Bronchial epithelial cell (primary cell): ENCODE results near the gene F2RL2. TPM values are rescaled to one million over a fixed set of nuclear protein-coding genes. Genes with fewer than 3 reads are reported as not detected.

ENCODE experiments used
- DNase-seq: peaks from one replicate; pipeline ENCODE4 v3.0.0-alpha.2; 2010; ENCODE audit warnings: low read depth
- FAIRE-seq: peaks from 2 replicates; lab custom pipeline; 2011; peaks lifted over from hg19 to GRCh38; lab: Jason Lieb, UNC
- H3K27me3 ChIP-seq: 2 replicates; pipeline ENCODE4 v1.5.1; 2011; ENCODE audit warnings: low read length; ENCODE audit not compliant: control insufficient read depth, insufficient read depth
- H3K36me3 ChIP-seq: 2 replicates; pipeline ENCODE4 v1.5.1; 2011; ENCODE audit warnings: low read length; ENCODE audit not compliant: control insufficient read depth, insufficient read depth
- H3K4me3 ChIP-seq: 2 replicates; pipeline ENCODE4 v1.5.1; 2011; ENCODE audit warnings: mild to moderate bottlenecking, low read depth, low read length, control low read depth
- CTCF ChIP-seq: IDR thresholded peaks from 2 replicates; pipeline ENCODE4 v1.5.1; 2011; ENCODE audit warnings: mild to moderate bottlenecking, moderate library complexity, low read length, control low read depth, inconsistent platforms; ENCODE audit not compliant: insufficient read depth, severe bottlenecking
- total RNA-seq: library from RNA; depleted of rRNA; stranded (reverse); fragments of >200 nt; gene quantifications from 2 replicates; pipeline ENCODE4 v1.2.1, GENCODE V29; 2014

F2RL2 gene
- total RNA-seq, 1 donor from 2014 or later, result under 0.01 TPM

DNA sequence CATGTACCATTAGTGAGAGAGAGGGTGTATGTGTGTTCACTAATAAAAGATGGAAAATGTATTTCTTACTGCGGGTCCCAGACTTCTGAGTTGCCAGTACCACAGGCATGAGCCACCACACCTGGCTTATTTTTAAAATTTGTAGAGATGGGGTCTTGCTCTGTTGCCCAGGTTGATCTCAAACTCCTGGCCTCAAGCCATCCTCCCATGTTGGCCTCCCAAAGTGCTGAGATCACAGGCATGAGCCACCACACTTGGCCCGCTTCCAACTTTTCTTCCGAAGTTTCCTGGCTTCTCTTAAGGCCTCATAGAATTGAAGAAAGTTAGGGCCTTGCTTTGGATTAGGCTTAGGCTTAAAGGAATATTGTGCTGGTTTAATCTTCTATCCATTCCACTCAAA lies 40.4 kb upstream of the F2RL2 start:
- no peak for DNase-seq
- H3K36me3 ChIP-seq, result no peaks in the 10 kb centered on the region
- TF ChIP-seq CTCF, result no peak
- FAIRE-seq, result no peak
- peaks cover 2% of the 10 kb centered on the region for H3K27me3 ChIP-seq
- no peak overlapping the region for H3K4me3 ChIP-seq

DNA sequence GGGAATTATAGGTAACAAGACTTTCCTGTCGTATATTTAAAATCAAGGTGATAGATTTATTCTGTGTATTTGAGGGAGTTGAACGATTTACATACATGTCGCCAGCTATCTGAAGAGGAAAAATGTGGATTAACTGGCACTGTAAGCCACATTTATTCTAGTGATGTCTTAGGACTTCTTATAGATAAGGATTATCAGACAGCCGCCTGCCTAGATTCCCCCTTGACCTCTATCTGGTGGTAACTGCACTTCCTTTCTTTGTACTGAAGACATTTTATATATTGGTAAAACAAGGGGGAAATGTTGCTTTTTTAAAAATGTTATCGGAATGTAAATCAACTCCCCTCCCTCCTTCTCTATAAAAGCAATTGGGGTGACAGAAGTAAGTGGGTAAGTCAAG lies 39.3 kb upstream of the F2RL2 start:
- FAIRE-seq, result no peak
- TF ChIP-seq CTCF, result no peak
- no peak for DNase-seq
- H3K4me3 ChIP-seq, result no peak overlapping the region
- peaks cover 2% of the 10 kb centered on the region for H3K27me3 ChIP-seq
- H3K36me3 ChIP-seq, result no peaks in the 10 kb centered on the region

DNA sequence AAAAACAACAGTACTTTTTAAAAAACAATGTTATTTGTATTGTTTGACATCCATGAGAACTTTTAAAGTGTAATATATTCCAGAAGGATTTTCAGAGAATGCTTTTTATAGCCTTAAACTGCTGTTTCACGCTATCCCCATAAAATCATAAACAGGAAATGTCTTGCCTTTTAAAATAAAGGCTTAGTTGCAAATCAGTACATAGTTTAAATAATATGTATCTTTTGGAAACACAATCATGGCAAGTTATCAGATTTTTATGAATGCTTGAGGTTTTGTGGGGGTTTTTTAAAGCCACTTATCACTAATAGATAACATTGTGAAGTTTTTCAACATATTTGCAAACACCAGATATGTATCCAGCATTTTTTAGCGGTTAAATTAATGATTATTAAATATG lies 37.2 kb upstream of the F2RL2 start:
- DNase-seq (no peak), FAIRE-seq (no peak)
- Histone ChIP-seq H3K27me3 (peaks cover 2% of the 10 kb centered on the region), H3K4me3 (no peak overlapping the region), H3K36me3 (no peaks in the 10 kb centered on the region)
- TF ChIP-seq CTCF, result no peak

GRCh38 chr5:76657683-76658311 lies 34.6 kb upstream of the F2RL2 start:
- no peak for TF ChIP-seq CTCF
- H3K36me3 ChIP-seq, result no peaks in the 10 kb centered on the region
- FAIRE-seq (no peak), DNase-seq (no peak)
- peaks cover 2% of the 10 kb centered on the region for H3K27me3 ChIP-seq
- no peak overlapping the region for H3K4me3 ChIP-seq

GRCh38 chr5:76657091-76657490 lies 33.9 kb upstream of the F2RL2 start:
- DNase-seq (no peak), FAIRE-seq (no peak)
- H3K36me3 ChIP-seq, result no peaks in the 10 kb centered on the region

More at GRCh38 chr5:76657091-76657490, 33.9 kb upstream of the F2RL2 start:
- Histone ChIP-seq H3K27me3 (peaks cover 2% of the 10 kb centered on the region), H3K4me3 (no peak overlapping the region)
- no peak for TF ChIP-seq CTCF
